ENCODE results near the gene ZNF892.

The ZNF892 gene

GRCh38 chr2:95207111-95207961 is at the start of gene ZNF892:
Gene ZNF892 (plus strand): TSS chr2:95207521. CDS start chr2:95207816, 295 bp downstream.
- DNase-seq (ENCODE audit: low read depth, low spot score): peak; percentile 97

DNA sequence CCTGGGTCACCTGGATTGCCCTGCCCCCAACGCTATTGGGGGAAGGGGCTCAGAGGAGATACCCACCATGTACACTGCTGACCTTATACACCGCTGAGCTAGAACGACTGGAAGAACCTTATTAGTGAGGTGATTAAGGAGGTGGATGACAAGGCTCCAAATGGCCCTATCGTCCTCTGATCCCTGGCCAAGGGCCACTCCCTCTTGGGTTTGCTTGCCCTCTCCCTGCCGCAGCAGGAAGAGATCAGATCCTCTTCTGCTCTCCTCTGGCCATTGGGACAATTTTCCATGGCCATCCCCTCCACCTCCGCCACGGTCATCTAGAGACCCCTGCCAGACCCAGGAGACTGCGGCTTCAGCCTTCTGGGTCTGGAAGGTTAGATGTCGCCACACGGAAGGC is 48.9 kb upstream of the ZNF892 start:
- no peak for DNase-seq (ENCODE audit: low read depth, low spot score)

GRCh38 chr2:95158891-95159619 is 48.3 kb upstream of the ZNF892 start:
- peak; percentile 70 for DNase-seq (ENCODE audit: low read depth, low spot score)

DNA sequence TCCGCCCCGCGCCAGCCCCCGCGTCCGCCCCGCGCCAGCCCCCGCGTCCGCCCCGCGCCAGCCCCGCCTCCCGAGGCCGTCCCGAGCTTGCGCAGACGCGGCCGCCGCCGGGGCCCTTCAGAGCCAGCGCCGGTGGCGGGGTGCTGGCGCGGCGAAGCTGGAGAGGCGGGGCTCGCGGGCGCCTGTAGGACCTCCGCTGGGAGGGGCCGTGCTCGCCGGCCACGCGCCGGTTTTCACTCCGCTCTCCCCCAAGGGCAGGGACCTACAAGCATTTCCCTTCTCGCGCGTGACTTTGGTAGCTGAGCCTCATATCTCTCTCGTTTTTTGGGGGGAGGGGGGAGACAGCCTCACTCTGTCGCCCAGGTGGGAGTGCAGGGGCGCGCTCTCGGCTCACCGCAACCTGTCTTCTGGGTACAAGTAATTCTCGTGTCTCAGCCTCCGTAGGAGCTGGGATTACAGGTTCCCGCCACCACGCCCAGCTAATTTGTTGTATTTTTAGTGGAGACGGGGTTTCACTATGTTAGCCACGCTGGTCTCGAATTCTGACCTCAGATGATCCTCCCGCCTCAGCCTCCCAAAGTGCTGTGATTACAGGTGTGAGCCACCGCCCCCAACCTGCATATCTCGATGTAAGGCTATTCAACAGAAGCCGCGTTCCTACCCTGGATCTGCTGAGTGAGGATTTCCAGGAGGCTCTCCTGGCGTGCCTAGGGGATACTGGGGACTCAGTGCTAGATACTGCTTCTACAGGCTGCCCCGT is 47.5 kb upstream of the ZNF892 start, which contains the start of gene ZNF514:
ZNF514 (minus strand) TSS at position 159 of the 760 bp plus-strand sequence. CDS start 6,595 bp downstream, outside the sequence.
- peak; percentile 89 for DNase-seq (ENCODE audit: low read depth, low spot score)

GRCh38 chr2:95165030-95165370 is 42.3 kb upstream of the ZNF892 start:
- no peak for DNase-seq (ENCODE audit: low read depth, low spot score)

DNA sequence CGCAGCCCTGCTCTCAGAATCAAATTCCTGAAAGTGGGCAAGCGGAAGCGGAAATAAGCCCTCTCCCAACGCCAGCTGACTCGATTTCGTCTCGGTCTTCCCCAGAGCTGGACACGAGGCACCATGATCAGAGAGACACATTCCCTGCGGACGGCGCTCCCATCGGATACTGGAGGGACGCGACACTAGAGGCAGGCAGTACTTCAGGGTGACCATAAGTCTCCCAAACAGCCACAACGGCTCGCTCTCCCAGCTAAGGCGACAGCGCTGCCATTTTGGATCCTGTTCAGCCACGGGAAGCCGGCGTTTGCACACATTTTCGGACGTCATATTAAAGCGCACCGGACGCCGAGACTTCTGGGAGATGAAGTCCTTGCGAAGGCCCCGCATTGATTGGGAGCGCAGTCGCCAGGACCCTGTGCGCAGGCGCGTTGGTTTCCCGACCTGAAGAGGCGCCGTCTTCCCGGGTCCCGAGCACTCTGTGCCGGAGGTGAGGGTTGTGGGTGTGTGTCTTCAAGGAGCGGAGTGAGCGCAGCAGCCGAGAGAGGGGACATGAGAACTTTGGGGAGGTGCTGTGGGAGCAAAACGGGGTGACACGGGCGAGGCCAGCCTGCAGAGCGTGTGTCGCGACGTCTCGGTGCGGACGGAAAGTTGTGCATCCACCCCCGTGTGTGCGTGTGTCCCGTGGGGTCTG is 41.8 kb upstream of the ZNF892 start, which contains the start of gene ZNF2:
ZNF2 (plus strand) TSS at position 439 of the 694 bp plus-strand sequence. CDS start 10,418 bp downstream, outside the sequence.
- DNase-seq (ENCODE audit: low read depth, low spot score): peak; percentile 99

GRCh38 chr2:95166065-95166763 is 41.1 kb upstream of the ZNF892 start:
- no peak for DNase-seq (ENCODE audit: low read depth, low spot score)

GRCh38 chr2:95171902-95172301 is 35.4 kb upstream of the ZNF892 start:
- no peak for DNase-seq (ENCODE audit: low read depth, low spot score)

DNA sequence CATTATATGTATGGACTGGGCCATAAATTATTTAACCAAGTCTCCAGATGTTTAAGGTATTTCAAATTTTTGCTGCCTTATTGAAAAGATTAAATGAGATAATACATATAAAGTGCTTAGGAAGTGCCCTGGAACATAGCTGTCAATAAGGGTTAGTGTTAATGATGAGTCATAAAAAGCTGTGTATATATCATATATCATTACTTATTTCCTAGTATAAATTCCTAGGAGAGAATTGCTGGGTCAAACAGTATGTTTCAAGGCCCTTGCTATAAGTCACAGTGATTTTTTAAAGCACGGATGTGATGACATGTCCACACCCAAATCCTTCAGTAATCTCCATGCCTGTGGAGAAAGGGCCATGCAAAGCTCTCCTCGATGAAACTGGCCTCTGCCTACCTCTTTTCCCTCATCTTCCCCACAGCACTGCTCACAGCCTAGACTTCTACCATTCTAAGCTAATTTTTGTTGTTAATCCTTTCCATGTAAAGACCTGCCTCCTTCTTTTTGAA is 33.2 kb upstream of the ZNF892 start:
- no peak for DNase-seq (ENCODE audit: low read depth, low spot score)

- no peak for DNase-seq (ENCODE audit: low read depth, low spot score)
Observed at GRCh38 chr2:95179451-95179850, 27.9 kb upstream of the ZNF892 start.

DNA sequence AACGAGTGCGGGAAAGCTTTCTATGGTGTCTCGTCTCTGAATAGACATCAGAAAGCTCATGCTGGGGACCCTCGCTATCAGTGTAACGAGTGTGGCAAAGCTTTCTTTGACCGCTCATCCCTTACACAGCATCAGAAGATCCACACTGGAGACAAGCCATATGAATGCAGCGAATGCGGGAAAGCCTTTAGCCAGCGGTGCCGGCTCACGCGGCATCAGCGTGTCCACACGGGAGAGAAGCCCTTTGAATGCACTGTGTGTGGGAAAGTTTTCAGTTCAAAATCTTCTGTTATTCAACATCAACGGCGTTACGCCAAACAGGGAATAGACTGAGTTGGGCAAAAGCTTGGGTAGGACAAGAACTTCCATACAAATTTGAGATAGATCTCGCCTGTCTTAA is 25.5 kb upstream of the ZNF892 start:
- no peak for DNase-seq (ENCODE audit: low read depth, low spot score)

DNA sequence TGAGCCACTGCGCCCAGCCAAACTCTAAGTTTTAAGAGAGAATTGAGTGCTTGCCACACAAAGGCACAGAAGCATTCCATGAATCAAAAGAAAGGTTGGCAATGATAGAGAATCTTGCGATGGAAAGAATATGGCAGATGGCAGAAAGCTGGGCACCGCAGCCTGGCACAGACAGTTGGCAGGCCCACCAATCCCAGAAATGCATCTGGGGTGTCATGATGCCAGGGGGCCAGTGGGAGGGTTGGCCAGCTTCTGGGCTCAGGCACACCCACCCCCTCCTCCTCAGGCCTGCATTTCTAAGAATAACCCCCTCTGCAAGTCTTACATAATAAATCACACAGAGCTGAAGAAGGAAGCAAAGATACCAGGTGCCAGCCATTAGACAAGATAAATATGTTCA is 22.1 kb upstream of the ZNF892 start:
- no peak for DNase-seq (ENCODE audit: low read depth, low spot score)

DNA sequence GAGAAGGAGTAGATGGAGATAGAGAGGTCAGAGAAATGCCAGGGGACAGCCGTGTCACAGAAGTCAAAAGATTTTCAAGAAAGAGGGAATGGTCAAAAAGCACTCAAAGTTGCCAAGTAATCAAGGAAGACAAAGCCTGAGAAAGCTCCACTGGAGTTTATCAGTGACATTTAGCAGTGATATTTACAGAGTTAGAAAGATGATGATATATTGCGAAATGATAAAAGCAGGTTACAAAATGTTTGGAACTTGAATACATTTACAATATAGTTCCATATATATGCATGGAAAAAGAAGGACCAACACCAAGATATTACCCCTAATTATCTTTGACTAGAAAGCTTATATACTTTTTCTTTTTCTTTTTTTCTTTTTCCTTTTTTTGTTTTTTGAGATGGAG is 21.3 kb upstream of the ZNF892 start:
- DNase-seq (ENCODE audit: low read depth, low spot score): no peak

DNA sequence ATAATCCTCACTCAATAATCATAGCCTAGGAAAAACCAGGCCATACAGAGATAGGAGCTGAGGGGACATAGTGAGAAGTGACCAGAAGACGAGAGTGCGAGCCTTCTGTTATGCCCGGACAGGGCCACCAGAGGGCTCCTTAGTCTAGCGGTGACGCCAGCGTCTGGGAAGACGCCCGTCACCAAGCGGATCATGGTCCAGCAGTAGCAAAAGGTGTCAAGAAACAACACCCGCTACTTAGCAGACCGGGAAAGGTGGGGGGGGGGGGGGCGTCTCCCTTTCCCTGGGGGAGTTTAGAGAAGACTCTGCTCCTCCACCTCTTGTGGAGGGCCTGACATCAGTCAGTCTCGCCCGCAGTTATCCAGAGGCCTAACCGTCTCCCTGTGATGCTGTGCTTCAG is 14.4 kb upstream of the ZNF892 start:
- peak; percentile 43 for DNase-seq (ENCODE audit: low read depth, low spot score)

GRCh38 chr2:95203911-95204310 is 3.4 kb upstream of the ZNF892 start:
- no peak for DNase-seq (ENCODE audit: low read depth, low spot score)

- DNase-seq (ENCODE audit: low read depth, low spot score): no peak
Observed at GRCh38 chr2:95204396-95204795, 2.9 kb upstream of the ZNF892 start.

DNA sequence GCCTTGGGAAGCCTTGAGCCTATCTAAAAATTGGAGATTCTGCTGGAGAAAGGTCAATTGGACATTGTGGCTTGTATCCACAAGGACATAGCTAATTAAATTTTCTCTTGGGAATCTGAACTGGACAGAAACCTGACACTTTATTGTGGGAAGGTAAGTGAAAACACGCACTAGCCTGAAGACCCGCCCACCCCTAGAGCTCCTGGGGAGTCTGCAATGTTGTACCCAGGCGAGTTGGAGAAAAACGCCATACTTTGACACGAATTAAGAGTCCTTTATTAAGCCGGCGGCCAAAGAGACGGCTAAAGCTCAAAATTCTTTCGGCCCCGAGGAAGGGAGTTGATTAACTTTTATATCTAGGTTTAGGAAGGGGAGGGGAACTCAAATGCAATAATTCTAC is 1.2 kb upstream of the ZNF892 start:
- DNase-seq (ENCODE audit: low read depth, low spot score): no peak

GRCh38 chr2:95208106-95208505 is 785 bp downstream of the ZNF892 start:
- DNase-seq (ENCODE audit: low read depth, low spot score): no peak

GRCh38 chr2:95215018-95215612 is 7.8 kb downstream of the ZNF892 start:
- no peak for DNase-seq (ENCODE audit: low read depth, low spot score)

GRCh38 chr2:95220449-95220848 is 13.1 kb downstream of the ZNF892 start:
- DNase-seq (ENCODE audit: low read depth, low spot score): no peak

Data from astrocyte of the hippocampus (primary cell).